Measurements from ENCODE around the gene MIF.
"Not testable (repeated sequence)": the region's sequence is repeated elsewhere in the genome, so short reads cannot be mapped to it uniquely, and the experiment has no call there.

MIF gene

DNA sequence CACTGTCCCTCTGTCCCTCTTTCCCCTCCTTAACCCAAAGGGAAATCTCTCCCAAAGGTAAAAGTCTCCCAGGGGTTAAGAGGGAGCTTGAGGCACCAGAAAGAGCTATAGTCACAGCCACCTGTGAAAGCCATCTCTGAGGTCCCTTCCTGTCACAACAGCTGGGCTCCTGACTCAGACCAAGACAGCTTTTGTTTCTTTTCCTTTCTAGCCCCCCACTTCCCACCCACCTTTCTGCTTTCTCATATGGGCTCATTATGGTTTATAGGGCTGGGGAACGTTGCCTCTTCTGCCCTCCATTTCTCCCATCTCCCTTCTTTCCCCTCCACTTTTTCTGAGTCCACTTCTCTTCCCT, 19.1 kb downstream of the MIF start:
- Histone ChIP-seq H3K4me1 (ENCODE audit: control insufficient read depth, insufficient read depth, low read length, poor library complexity, severe bottlenecking) (no peaks in the 10 kb centered on the region), H3K9me3 (ENCODE audit: control insufficient read depth, low read length) (peaks cover 7% of the 10 kb centered on the region), H3K27ac (ENCODE audit: low read depth, low read length, severe bottlenecking) (peak overlapping the region; percentile 74), H3K4me3 (ENCODE audit: extremely low read depth, insufficient read depth, low read length, poor library complexity, severe bottlenecking) (peak overlapping the region; percentile 39), H3K36me3 (ENCODE audit: control insufficient read depth, insufficient read depth, low read length) (no peaks in the 10 kb centered on the region)
- 17 to 20% methylated on average over 1 of the region's 1 CpG for WGBS, 2 experiments (ENCODE audit: insufficient coverage in 2 of 2)

DNA sequence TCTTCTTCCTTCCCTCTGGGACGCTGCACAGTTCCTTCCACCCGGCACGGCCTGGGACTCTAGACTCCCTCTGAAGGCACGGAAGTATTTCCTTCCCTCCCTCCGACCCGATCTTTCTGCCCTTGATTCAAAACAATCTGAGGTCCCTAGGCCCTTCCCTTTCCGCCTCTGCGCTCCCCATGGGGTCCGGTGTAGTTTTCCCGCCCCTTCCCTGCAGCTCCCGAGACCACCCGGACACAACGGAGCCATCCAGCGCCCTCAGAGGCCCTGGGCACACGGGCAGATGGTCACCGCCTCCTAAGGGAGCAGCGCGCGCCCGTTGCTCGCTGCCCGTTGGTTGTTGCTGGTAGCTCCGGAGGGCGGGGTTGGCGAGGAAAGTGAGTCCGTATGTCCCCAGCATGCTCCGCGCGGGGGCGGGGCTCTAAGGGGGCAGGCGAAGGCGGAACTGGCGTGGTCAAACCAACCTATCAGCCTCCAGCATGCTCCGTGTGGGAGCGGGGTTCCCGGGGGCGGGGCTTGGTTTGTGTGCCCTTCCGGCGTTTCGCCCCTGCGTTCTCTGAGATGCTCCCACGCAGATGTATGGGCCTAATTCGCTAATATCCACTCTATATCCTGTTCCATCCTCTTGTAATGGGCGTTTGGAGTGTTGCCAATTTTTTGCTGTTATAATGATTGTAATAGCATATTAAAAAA, 19.6 kb downstream of the MIF start:
- Histone ChIP-seq H3K36me3 (ENCODE audit: control insufficient read depth, insufficient read depth, low read length) (no peaks in the 10 kb centered on the region), H3K9me3 (ENCODE audit: control insufficient read depth, low read length) (peaks cover 7% of the 10 kb centered on the region), H3K4me3 (ENCODE audit: extremely low read depth, insufficient read depth, low read length, poor library complexity, severe bottlenecking) (peak overlapping the region; percentile 39), H3K4me1 (ENCODE audit: control insufficient read depth, insufficient read depth, low read length, poor library complexity, severe bottlenecking) (no peaks in the 10 kb centered on the region), H3K27ac (ENCODE audit: low read depth, low read length, severe bottlenecking) (peak overlapping the region; percentile 74)
- WGBS, 2 experiments (ENCODE audit: insufficient coverage in 2 of 2) = 9 to 15% methylated on average over 36 to 39 of the region's 44 CpGs

DNA sequence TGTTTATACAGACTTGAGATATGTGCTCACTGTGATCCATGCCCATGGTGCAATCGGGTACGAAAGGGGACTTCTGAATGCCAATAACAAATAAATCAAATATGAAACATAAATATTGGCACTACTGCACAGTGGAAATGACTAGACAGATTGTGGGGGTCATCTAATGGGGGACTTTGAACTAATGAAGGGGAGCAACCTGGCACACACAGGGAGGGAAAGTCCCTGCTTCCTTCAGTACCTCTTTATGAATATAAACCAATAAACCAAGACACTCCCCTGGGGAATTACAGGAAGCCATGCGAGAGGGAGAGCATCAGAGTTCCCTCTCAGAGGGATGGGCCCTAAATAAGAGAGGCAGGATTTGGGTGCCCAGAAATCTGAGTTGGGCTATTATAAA, 21.1 kb downstream of the MIF start:
- no peak overlapping the region for H3K27ac ChIP-seq (ENCODE audit: low read depth, low read length, severe bottlenecking)
- WGBS, 2 experiments (ENCODE audit: insufficient coverage in 2 of 2) = 100% methylated on average over 1 of the region's 3 CpGs

DNA sequence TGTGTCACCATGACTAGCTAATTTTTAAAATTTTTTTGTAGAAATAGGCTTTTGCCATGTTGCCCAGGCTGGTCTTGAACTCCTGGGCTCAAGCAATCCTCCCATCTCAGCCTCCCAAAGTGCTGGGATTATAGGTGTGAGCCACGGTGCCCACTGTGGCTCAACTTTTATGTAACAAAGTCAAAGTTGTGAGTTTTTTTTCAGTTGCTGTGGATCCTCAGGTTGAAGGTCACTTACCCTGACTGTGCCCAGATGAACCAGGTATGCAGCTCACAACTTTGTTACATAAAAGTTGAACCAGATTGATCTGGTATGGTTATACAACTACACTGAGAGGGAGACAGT, 26.1 kb downstream of the MIF start:
- not testable (repeated sequence) for H3K27ac ChIP-seq (ENCODE audit: low read depth, low read length, severe bottlenecking); H3K4me3 ChIP-seq (ENCODE audit: extremely low read depth, insufficient read depth, low read length, poor library complexity, severe bottlenecking); H3K4me1 ChIP-seq (ENCODE audit: control insufficient read depth, insufficient read depth, low read length, poor library complexity, severe bottlenecking); H3K9me3 ChIP-seq (ENCODE audit: control insufficient read depth, low read length)
- 83 to 100% methylated on average over 1 of the region's 1 CpG for WGBS, 2 experiments (ENCODE audit: insufficient coverage in 2 of 2)
- H3K36me3 ChIP-seq (ENCODE audit: control insufficient read depth, insufficient read depth, low read length) = peaks cover 19% of the 10 kb centered on the region

More for the DNA sequence above, 21.1 kb downstream of the MIF start:
- no peaks in the 10 kb centered on the region for H3K4me1 ChIP-seq (ENCODE audit: control insufficient read depth, insufficient read depth, low read length, poor library complexity, severe bottlenecking)
- H3K9me3 ChIP-seq (ENCODE audit: control insufficient read depth, low read length) = peaks cover 7% of the 10 kb centered on the region
- no peak overlapping the region for H3K4me3 ChIP-seq (ENCODE audit: extremely low read depth, insufficient read depth, low read length, poor library complexity, severe bottlenecking)
- peaks cover 7% of the 10 kb centered on the region for H3K36me3 ChIP-seq (ENCODE audit: control insufficient read depth, insufficient read depth, low read length)

DNA sequence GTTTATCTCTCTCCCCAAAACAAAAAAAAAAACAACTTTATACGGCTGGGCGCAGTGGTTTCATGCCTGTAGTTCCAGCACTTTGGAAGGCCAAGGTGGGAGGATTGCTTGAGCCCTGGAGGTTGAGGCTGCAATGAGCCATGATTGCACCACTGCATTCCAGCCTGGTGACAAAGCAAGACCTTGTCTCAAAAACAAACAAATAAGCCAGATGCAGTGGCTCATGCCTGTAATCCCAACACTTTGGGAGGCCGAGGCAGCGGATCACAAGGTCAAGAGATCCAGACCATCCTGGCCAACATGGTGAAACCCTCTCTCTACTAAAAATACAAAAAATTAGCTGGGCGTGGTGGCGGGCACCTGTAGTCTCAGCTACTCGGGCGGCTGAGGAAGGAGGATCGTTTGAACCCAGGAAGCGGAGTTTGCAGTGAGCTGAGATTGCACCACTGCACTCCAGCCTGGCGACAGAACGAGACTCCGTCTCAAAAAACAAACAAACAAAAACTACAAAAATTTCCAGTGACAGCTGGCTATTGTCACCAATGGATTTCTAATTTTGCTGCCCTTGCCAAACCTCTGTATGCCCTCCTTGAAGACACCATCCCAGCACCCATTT, 27.5 kb downstream of the MIF start:
- not testable (repeated sequence) for H3K4me1 ChIP-seq (ENCODE audit: control insufficient read depth, insufficient read depth, low read length, poor library complexity, severe bottlenecking); H3K27ac ChIP-seq (ENCODE audit: low read depth, low read length, severe bottlenecking); H3K4me3 ChIP-seq (ENCODE audit: extremely low read depth, insufficient read depth, low read length, poor library complexity, severe bottlenecking)
- H3K36me3 ChIP-seq (ENCODE audit: control insufficient read depth, insufficient read depth, low read length) = peaks cover 33% of the 10 kb centered on the region
- H3K9me3 ChIP-seq (ENCODE audit: control insufficient read depth, low read length) = peaks cover 12% of the 10 kb centered on the region
- 90 to 99% methylated on average over 11 to 13 of the region's 13 CpGs for WGBS, 2 experiments (ENCODE audit: insufficient coverage in 2 of 2)

DNA sequence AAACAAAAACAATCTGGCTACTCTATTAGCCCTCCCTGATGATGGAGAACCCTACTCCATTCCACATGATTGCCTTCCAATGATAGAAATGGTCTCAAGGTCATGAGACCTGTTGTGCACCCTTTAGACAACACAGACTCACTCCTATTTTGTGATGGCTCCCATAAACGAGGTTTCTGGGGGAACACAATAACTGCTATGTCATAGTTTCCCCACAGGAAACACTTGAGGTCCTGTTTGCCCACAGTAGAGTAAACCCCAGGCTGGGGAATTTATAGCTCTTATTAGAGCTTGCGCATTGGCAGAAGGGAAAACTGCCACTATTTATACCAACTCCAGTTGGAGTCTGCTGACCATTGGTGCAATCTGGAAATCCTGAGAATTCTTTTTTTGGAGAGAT, 28.7 kb downstream of the MIF start:
- Histone ChIP-seq H3K4me1 (ENCODE audit: control insufficient read depth, insufficient read depth, low read length, poor library complexity, severe bottlenecking) (peaks cover 4% of the 10 kb centered on the region), H3K9me3 (ENCODE audit: control insufficient read depth, low read length) (peaks cover 12% of the 10 kb centered on the region), H3K36me3 (ENCODE audit: control insufficient read depth, insufficient read depth, low read length) (peaks cover 39% of the 10 kb centered on the region), H3K27ac (ENCODE audit: low read depth, low read length, severe bottlenecking) (no peak overlapping the region), H3K4me3 (ENCODE audit: extremely low read depth, insufficient read depth, low read length, poor library complexity, severe bottlenecking) (no peak overlapping the region)
- WGBS, 2 experiments (ENCODE audit: insufficient coverage in 2 of 2) = 95% methylated on average over 2 of the region's 2 CpGs; no CpG with 5 or more reads in 1 of the 2 experiments

DNA sequence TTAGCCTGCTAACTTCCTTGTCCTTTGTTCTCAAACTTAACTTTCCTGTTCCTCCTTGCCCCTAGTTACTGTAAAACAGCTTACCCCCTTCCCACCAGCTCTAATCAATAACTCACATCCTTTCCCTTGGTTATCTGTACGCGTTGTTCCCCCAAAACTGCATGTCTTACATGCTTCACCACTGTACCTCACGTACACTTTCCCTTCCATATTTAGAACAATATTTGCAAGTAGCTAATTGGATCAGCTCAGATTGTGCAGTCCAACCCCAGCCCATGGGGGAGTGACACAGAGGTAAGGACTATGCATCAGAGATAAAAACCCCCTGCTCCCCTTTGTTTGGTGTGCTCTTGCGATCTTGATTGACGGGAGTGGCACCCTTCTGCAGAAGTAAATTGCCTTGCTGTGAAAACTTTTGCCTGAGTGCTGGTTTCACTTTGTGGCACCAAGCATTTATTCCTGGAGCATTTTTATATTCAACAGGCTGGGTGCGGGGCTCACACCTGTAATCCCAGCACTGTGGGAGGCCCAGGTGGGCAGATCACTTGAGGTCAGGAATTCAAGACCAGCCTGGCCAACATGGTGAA, 30.9 kb downstream of the MIF start:
- peaks cover 4% of the 10 kb centered on the region for H3K4me1 ChIP-seq (ENCODE audit: control insufficient read depth, insufficient read depth, low read length, poor library complexity, severe bottlenecking)
- H3K36me3 ChIP-seq (ENCODE audit: control insufficient read depth, insufficient read depth, low read length) = peaks cover 42% of the 10 kb centered on the region
- peaks cover 12% of the 10 kb centered on the region for H3K9me3 ChIP-seq (ENCODE audit: control insufficient read depth, low read length)
- 90 to 92% methylated on average over 3 to 5 of the region's 6 CpGs for WGBS, 2 experiments (ENCODE audit: insufficient coverage in 2 of 2)
- H3K4me3 ChIP-seq (ENCODE audit: extremely low read depth, insufficient read depth, low read length, poor library complexity, severe bottlenecking) = no peak overlapping the region
- H3K27ac ChIP-seq (ENCODE audit: low read depth, low read length, severe bottlenecking) = no peak overlapping the region

DNA sequence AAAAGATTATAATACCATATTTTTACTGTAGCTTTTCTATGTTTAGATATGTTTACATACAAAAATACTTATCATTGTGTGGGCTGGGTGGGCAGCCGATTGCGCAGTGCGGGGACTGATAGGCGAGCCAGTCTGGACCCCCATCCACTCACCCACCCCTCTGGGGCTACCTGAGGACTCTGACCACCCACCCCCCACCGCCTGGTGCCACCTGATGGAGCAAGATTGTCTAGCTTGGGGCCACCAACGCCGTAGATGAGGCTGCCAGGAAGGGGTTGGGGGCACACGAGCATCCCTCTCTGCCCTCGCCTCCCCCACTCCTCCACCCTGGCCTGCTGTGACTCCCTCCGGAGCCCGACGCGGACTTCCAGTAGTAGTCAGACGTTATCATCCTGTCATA, 32.4 kb downstream of the MIF start:
- Histone ChIP-seq H3K9me3 (ENCODE audit: control insufficient read depth, low read length) (peaks cover 18% of the 10 kb centered on the region), H3K36me3 (ENCODE audit: control insufficient read depth, insufficient read depth, low read length) (peaks cover 41% of the 10 kb centered on the region)
- 70 to 78% methylated on average over 9 of the region's 14 CpGs for WGBS, 2 experiments (ENCODE audit: insufficient coverage in 2 of 2)

DNA sequence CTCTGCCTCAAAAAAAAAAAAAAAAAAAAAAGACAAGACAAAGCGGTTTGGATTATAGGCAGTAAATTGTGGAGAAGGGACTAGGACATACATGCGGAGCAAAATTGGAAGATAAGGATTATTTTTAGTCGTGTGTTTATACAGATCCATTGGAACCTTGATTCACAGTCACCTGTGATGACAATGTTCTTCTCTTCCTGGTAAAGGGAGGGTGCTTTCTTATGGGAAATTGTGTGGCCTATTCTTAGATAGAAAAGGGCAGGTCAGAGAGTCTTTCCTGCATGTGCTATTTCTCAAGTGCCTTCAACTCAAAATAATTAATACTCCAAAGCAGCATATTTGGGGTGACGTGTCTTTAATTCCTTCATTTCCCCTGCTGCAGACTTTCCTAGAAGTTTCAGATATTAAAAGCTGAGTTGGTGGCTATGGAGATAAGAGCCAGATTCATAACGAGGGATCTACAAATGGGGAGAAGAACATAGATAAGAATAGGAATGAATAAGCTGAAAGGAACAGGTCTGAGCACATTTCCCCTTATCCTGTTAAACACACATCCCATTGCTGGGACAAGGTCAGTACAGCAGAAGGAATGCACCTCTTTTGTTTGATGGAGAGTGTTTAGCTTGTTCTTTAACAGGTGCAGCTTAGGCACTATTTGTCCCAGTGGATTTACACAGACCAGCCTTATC, 44.3 kb downstream of the MIF start:
- no peak overlapping the region for H3K27ac ChIP-seq (ENCODE audit: low read depth, low read length, severe bottlenecking)
- no peaks in the 10 kb centered on the region for H3K4me1 ChIP-seq (ENCODE audit: control insufficient read depth, insufficient read depth, low read length, poor library complexity, severe bottlenecking)
- H3K9me3 ChIP-seq (ENCODE audit: control insufficient read depth, low read length) = no peaks in the 10 kb centered on the region
- 96 to 100% methylated on average over 3 of the region's 5 CpGs for WGBS, 2 experiments (ENCODE audit: insufficient coverage in 2 of 2)
- H3K4me3 ChIP-seq (ENCODE audit: extremely low read depth, insufficient read depth, low read length, poor library complexity, severe bottlenecking) = no peak overlapping the region
- H3K36me3 ChIP-seq (ENCODE audit: control insufficient read depth, insufficient read depth, low read length) = no peaks in the 10 kb centered on the region

More for the DNA sequence above, 32.4 kb downstream of the MIF start:
- H3K4me1 ChIP-seq (ENCODE audit: control insufficient read depth, insufficient read depth, low read length, poor library complexity, severe bottlenecking) = peaks cover under 1% of the 10 kb centered on the region
- no peak overlapping the region for H3K4me3 ChIP-seq (ENCODE audit: extremely low read depth, insufficient read depth, low read length, poor library complexity, severe bottlenecking)
- no peak overlapping the region for H3K27ac ChIP-seq (ENCODE audit: low read depth, low read length, severe bottlenecking)

DNA sequence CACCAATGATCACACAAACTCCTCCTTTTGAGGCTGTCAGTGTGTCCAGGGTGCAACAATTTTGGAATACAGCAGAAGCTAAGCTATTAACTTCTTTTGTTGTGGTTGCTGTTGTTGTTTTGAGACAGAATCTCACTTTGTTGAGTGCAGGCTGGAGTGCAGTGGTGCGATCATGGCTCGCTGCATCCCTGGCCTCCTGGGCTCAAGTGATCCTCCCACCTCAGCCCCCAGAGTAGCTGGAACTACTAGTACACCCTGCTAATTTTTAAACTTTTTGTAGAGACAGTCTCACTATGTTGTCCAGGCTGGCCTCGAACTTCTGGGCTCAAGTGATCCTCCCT, 44.8 kb downstream of the MIF start:
- Histone ChIP-seq H3K36me3 (ENCODE audit: control insufficient read depth, insufficient read depth, low read length) (no peaks in the 10 kb centered on the region), H3K4me3 (ENCODE audit: extremely low read depth, insufficient read depth, low read length, poor library complexity, severe bottlenecking) (no peak overlapping the region), H3K27ac (ENCODE audit: low read depth, low read length, severe bottlenecking) (no peak overlapping the region), H3K4me1 (ENCODE audit: control insufficient read depth, insufficient read depth, low read length, poor library complexity, severe bottlenecking) (no peaks in the 10 kb centered on the region), H3K9me3 (ENCODE audit: control insufficient read depth, low read length) (no peaks in the 10 kb centered on the region)
- WGBS, 2 experiments (ENCODE audit: insufficient coverage in 2 of 2) = 56 to 74% methylated on average over 3 of the region's 3 CpGs

DNA sequence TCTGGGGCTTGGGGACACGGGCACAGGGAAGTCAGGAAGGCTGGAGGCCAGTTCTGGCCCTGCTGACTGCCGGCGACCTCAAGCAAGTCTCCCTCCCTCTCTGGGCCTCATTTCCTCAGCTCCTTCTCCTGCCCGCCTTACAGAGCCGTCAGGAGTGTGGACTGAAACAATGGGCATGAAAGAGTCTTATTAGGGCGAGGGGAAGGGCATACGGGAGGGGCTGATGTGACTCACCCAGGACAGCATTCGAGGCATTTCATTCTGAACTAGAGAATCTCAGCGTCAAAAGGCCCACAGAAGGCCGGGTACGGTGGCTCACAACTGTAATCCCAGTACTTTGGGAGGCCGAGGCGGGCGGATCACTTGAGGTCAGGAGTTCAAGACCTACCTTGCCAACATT, 46.0 kb downstream of the MIF start:
- H3K4me3 ChIP-seq (ENCODE audit: extremely low read depth, insufficient read depth, low read length, poor library complexity, severe bottlenecking); H3K36me3 ChIP-seq (ENCODE audit: control insufficient read depth, insufficient read depth, low read length); H3K4me1 ChIP-seq (ENCODE audit: control insufficient read depth, insufficient read depth, low read length, poor library complexity, severe bottlenecking); H3K9me3 ChIP-seq (ENCODE audit: control insufficient read depth, low read length); H3K27ac ChIP-seq (ENCODE audit: low read depth, low read length, severe bottlenecking): not testable (repeated sequence)
- no CpG with 5 or more reads among the region's 14 CpGs for WGBS, 2 experiments (ENCODE audit: insufficient coverage in 2 of 2)

Measured in mesodermal cell (in vitro differentiated cells).